Measurements from ENCODE around the gene LMX1B. TPM values are rescaled to one million over a fixed set of nuclear protein-coding genes. Genes with fewer than 3 reads are reported as not detected.

The LMX1B gene
- total and polyA plus RNA-seq, 7 donors: 0.12 to 1.4 (median 0.16) TPM; not detected in 2

DNA sequence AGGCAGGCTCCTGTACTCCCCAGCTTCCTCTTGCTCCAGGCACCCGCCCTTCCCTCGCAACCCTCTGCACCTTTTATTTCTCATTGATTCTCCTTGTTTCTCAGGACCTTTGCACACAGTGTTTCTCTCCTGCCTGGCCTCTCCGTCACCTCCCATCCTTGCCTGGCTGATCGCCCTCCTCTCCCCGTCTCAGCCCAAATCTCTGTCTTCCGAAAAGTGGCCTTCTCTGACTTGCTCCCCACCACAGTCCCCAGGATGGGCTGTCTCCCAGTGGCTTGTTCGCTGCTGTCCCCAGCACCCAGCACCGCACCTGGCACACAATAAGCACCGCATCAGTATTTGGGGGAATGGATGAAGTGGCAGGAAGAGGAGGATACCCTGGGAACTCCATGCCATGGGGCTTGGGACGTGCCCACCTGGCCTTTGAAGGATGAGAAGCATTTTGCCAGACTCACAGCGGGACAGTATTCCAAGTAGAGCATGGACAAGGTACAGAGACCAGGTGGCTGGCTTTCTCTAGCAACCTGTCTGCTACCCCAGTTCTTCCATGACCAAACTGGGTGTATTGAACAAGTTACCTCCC is 62.5 kb downstream of the LMX1B start:
- intact Hi-C loops (cut with DNase I): no loop called here
- WGBS, 2 donors: 12 to 14% methylated on average over 11 of the region's 11 CpGs

GRCh38 chr9:126676685-126677143 is 63.0 kb downstream of the LMX1B start:
- Histone ChIP-seq H3K27me3 (peaks cover 21 to 87% (median 59%) of the 10 kb centered on the region in 3 donors), H3K27ac (no peak overlapping the region), H3K9me3 (no peaks in the 10 kb centered on the region), H3K36me3 (no peaks in the 10 kb centered on the region), H3K4me1 (no peaks in the 10 kb centered on the region), H3K4me3 (no peak overlapping the region)
- no peak for DNase-seq
- TF ChIP-seq, protein P1, sequence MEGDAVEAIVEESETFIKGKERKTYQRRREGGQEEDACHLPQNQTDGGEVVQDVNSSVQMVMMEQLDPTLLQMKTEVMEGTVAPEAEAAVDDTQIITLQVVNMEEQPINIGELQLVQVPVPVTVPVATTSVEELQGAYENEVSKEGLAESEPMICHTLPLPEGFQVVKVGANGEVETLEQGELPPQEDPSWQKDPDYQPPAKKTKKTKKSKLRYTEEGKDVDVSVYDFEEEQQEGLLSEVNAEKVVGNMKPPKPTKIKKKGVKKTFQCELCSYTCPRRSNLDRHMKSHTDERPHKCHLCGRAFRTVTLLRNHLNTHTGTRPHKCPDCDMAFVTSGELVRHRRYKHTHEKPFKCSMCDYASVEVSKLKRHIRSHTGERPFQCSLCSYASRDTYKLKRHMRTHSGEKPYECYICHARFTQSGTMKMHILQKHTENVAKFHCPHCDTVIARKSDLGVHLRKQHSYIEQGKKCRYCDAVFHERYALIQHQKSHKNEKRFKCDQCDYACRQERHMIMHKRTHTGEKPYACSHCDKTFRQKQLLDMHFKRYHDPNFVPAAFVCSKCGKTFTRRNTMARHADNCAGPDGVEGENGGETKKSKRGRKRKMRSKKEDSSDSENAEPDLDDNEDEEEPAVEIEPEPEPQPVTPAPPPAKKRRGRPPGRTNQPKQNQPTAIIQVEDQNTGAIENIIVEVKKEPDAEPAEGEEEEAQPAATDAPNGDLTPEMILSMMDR (IDR thresholded peaks at IDR 0.05): no peak
- TF ChIP-seq POLR2A (IDR thresholded peaks at IDR 0.05) (no peak), POLR2AphosphoS5 (IDR thresholded peaks at IDR 0.05) (no peak), EP300 (IDR thresholded peaks at IDR 0.05) (no peak)
- intact Hi-C loops (cut with DNase I): no loop called here
- WGBS, 2 donors: 5 to 8% methylated on average over 24 of the region's 24 CpGs

More for the DNA sequence above, 62.5 kb downstream of the LMX1B start:
- Histone ChIP-seq H3K36me3 (no peaks in the 10 kb centered on the region), H3K27me3 (peaks cover 21 to 87% (median 54%) of the 10 kb centered on the region in 3 donors), H3K27ac (no peak overlapping the region), H3K4me3 (no peak overlapping the region), H3K9me3 (no peaks in the 10 kb centered on the region), H3K4me1 (no peaks in the 10 kb centered on the region)
- DNase-seq: no peak
- TF ChIP-seq POLR2A (IDR thresholded peaks at IDR 0.05) (no peak), EP300 (IDR thresholded peaks at IDR 0.05) (no peak)
- TF ChIP-seq, protein P1 (IDR thresholded peaks at IDR 0.05): no peak

DNA sequence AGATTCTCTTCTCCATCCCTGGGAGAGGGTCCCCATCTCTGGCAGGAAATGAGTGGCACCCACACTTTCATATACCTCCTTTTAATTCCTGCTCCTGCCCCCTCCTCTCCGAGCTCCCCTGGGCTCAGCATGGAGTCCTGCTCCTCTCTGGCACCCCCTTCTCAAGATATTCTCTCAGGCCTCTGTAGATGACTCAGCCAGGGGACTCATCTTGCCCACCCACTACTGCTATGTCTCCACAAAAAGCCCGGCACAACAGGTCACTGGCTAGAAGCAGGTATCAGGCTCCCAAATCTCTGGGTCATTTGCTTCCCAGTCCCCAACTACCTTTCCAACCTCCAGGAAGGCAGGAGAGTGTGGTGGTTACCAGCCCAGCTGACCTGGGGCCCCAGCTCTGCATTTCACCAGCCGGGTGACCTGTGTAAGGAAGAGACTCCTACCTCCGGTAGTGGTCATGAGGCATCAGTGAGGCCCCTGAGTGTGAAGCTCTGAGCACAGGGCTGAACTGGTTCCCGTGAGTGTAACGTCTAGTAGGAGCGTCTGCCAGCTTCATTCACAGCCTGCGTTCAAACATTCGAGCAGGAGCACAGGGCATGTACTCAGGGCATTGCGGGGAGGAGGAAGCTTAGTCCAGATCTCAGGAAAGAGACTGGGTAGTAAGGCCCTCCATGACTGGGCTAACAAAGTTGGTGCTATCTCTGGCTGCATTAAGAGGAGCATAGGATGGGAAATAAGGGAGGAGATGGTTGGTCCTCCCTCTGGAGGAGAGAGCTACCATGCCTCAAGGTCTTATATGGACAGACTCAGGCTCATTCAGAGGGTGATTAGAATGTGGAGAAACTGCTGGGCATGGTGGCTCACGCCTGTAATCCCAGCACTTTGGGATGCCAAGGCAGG is 63.7 kb downstream of the LMX1B start:
- no peaks in the 10 kb centered on the region for H3K9me3 ChIP-seq
- H3K27ac ChIP-seq: no peak overlapping the region
- H3K27me3 ChIP-seq: peaks cover 21 to 87% (median 63%) of the 10 kb centered on the region in 3 donors
- TF ChIP-seq POLR2AphosphoS5 (IDR thresholded peaks at IDR 0.05) (no peak), POLR2A (IDR thresholded peaks at IDR 0.05) (no peak), EP300 (IDR thresholded peaks at IDR 0.05) (no peak)
- TF ChIP-seq, protein P1 (IDR thresholded peaks at IDR 0.05): no peak
- WGBS, 2 donors: 16 to 19% methylated on average over 11 of the region's 11 CpGs
- no peaks in the 10 kb centered on the region for H3K36me3 ChIP-seq
- peaks cover 0 to 3% (median under 1%) of the 10 kb centered on the region in 4 donors for H3K4me1 ChIP-seq
- intact Hi-C loops (cut with DNase I): no loop called here
- no peak overlapping the region for H3K4me3 ChIP-seq
- DNase-seq: no peak

DNA sequence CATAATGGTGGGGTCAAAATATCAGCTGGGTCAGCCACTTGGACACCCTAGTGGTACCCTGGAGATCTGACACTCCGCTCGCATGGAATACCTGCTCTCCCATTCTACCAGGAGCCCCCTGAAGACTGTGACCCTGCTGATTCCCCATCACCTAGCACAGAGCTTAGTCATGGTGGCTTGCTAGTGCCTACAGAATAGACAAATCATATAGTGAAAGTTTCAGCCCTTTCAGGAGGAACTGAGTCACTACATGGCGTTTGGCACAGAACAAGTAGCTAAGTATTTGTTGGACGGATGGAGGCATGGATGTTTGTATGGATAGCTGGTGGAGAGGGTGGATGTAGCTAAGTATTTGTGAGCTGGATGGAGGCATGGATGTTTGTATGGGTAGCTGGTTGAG is 65.3 kb downstream of the LMX1B start:
- no peak overlapping the region for H3K27ac ChIP-seq
- WGBS, 2 donors: 72 to 81% methylated on average over 4 of the region's 4 CpGs
- H3K36me3 ChIP-seq: no peaks in the 10 kb centered on the region
- TF ChIP-seq POLR2A (IDR thresholded peaks at IDR 0.05) (no peak), POLR2AphosphoS5 (IDR thresholded peaks at IDR 0.05) (no peak), EP300 (IDR thresholded peaks at IDR 0.05) (no peak)
- TF ChIP-seq, protein P1 (IDR thresholded peaks at IDR 0.05): no peak
- H3K4me3 ChIP-seq: no peak overlapping the region
- H3K9me3 ChIP-seq: no peaks in the 10 kb centered on the region
- peaks cover 0 to 15% (median 10%) of the 10 kb centered on the region in 4 donors for H3K4me1 ChIP-seq
- intact Hi-C loops (cut with DNase I): no loop called here
- H3K27me3 ChIP-seq: peaks cover 26 to 87% (median 63%) of the 10 kb centered on the region in 3 donors
- DNase-seq: no peak

Data from sigmoid colon (tissue), 7 donors.